ENCODE results near the gene ARG2.

The ARG2 gene

DNA sequence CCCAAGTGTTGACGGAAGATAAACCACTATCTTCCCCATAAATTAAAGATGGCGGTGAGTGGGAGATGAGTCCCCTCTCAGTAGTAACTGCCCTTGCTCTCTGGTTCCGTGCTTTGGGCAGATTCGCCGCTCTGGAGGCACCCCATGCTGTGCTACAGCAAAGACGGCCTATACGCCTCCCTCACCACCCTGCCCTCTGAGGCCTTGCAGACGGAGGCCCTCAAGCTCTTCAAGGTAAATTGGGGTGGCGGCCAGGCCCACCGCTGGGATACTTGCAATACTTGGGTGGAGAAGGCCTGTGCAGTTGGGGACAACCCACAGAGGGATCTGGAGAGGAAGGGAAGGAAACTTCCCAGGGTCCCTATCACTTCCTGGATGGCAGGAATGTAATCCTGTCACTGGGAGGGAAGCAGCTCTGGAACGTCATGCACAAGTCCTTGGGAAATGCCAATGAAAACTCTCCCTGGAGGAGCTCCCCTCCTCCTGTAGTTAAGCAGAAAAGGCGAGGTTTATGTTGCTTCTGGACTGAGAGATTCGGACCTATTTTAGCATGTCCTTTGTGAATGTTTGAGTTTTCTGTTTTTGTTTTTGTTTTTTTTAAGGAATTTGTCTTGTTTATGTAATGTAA is 42.4 kb upstream of the ARG2 start:
- H3K9me3 ChIP-seq: no peaks in the 10 kb centered on the region
- TF ChIP-seq, protein P1, sequence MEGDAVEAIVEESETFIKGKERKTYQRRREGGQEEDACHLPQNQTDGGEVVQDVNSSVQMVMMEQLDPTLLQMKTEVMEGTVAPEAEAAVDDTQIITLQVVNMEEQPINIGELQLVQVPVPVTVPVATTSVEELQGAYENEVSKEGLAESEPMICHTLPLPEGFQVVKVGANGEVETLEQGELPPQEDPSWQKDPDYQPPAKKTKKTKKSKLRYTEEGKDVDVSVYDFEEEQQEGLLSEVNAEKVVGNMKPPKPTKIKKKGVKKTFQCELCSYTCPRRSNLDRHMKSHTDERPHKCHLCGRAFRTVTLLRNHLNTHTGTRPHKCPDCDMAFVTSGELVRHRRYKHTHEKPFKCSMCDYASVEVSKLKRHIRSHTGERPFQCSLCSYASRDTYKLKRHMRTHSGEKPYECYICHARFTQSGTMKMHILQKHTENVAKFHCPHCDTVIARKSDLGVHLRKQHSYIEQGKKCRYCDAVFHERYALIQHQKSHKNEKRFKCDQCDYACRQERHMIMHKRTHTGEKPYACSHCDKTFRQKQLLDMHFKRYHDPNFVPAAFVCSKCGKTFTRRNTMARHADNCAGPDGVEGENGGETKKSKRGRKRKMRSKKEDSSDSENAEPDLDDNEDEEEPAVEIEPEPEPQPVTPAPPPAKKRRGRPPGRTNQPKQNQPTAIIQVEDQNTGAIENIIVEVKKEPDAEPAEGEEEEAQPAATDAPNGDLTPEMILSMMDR (IDR thresholded peaks at IDR 0.05; ENCODE audit: low read depth, low read length): no peak
- H3K4me3 ChIP-seq (ENCODE audit: low read depth, low read length): no peak overlapping the region
- no peaks in the 10 kb centered on the region for H3K27me3 ChIP-seq
- H3K36me3 ChIP-seq: no peaks in the 10 kb centered on the region
- no peaks in the 10 kb centered on the region for H3K4me1 ChIP-seq
- DNase-seq: no peak

DNA sequence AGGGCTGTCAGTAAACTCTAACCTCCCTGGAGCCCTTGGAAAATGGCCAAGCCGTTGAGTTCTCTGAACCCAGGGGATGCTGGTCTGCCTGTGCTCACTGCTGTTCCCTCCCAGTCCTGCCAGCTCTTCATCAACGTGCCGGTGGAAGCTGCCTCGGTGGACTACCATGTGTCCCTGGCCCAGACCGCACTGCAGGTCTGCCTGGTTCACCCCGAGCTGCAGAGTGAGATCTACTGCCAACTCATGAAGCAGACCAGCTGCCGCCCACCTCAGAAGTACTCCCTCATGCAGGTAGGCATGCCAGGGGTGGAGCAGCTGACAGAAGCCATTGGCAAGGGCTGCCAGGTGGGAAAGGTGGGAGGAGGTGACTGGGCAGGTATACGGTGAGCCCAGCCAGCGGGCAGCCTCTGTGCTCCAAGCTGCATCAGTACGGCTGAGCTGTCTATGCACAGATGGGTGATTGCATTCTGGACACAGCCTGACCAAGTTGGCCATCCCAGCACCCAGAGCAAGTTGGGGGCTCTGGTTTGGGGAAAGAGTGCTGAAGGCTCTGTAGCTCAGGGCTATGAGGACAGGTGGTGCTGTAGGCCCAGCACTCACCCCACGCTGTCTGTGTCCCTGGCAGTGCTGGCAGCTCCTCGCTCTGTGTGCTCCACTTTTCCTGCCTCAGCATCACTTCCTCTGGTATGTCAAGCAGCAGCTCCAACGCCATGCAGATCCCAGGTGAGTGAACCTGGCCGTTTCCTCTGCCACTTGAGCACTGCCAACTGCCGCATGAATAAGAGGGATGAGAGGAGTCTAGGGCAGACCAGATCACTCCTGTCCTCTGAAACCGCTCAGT is 41.6 kb upstream of the ARG2 start:
- Histone ChIP-seq H3K36me3 (no peaks in the 10 kb centered on the region), H3K9me3 (no peaks in the 10 kb centered on the region), H3K27me3 (no peaks in the 10 kb centered on the region), H3K4me3 (ENCODE audit: low read depth, low read length) (no peak overlapping the region), H3K4me1 (no peaks in the 10 kb centered on the region)
- DNase-seq: no peak
- TF ChIP-seq, protein P1 (IDR thresholded peaks at IDR 0.05; ENCODE audit: low read depth, low read length): no peak

DNA sequence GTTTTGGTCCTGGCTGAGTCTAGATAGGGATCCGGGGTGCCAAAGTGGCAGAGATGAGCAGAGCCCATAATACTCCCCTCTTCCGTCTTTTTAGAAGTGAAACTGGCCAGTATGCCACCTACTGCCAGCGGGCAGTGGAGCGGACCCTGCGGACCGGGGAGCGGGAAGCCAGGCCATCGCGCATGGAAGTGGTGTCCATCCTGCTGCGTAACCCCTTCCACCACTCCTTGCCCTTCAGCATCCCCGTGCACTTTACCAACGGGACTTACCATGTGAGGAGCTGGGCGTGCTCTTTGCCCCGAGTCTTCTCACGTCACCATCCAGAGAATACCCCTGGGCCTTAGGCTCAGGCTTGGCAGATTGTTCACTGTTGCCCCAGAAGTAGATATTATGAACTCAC is 40.7 kb upstream of the ARG2 start:
- TF ChIP-seq, protein P1 (IDR thresholded peaks at IDR 0.05; ENCODE audit: low read depth, low read length): no peak
- Histone ChIP-seq H3K36me3 (no peaks in the 10 kb centered on the region), H3K4me3 (ENCODE audit: low read depth, low read length) (no peak overlapping the region), H3K27me3 (no peaks in the 10 kb centered on the region), H3K9me3 (no peaks in the 10 kb centered on the region), H3K4me1 (no peaks in the 10 kb centered on the region)
- DNase-seq: no peak

DNA sequence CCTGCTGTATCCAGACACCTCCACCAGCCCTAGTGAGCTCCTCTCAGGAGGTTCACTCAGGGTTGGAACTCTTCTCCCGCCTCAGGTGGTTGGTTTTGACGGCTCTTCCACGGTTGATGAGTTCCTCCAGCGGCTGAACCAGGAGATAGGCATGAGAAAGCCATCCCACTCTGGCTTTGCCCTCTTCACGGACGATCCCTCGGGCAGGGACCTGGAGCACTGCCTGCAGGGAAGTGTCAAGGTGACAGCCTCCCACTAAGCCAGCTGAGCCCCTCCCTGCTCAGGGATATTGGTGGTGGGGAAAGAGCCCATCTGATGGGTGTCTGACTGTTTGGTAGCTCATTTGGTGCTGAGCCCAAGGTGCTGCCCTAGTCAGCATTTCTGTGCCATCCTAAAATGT is 40.1 kb upstream of the ARG2 start:
- H3K4me1 ChIP-seq: no peaks in the 10 kb centered on the region
- H3K4me3 ChIP-seq (ENCODE audit: low read depth, low read length): no peak overlapping the region
- no peak for DNase-seq
- no peaks in the 10 kb centered on the region for H3K36me3 ChIP-seq
- TF ChIP-seq, protein P1 (IDR thresholded peaks at IDR 0.05; ENCODE audit: low read depth, low read length): no peak
- H3K9me3 ChIP-seq: no peaks in the 10 kb centered on the region
- no peaks in the 10 kb centered on the region for H3K27me3 ChIP-seq

DNA sequence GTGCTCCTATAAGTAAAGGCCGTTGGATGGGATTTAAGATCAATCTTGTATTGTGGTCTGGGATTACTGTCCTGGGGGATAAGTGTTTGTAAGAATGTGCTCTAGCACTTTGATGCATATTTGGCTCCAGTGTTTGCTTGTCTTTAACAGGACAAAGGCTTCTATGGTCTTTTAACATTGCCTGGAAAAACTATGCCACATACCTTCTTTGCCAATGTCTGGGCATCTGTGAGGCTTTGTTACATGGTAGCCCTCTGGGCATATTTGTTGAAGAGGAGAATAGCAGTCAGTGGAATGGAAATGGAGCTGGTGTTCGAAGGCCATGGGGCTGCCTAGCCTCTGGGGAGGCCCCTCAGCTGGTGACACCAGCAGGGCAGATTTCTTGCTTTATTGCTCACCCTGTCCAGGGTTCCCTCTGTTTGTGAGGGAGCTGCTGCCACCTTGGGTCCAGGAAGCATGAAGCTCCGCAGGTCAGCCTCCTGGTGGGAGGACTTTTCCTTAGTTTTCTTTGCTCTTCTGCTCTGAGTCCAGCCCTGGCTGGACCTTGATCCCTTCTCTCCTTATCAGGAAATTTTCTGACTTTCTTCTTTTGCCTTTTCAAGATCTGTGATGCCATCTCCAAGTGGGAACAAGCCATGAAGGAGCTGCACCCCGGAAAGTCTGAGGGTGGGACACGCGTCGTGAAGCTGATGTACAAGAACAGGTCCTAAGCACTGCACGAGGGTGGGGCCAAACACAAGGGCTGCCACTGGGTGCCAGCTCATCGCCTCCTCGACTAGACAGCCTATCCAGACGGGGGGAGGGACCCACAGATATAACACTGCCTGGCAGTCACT is 39.2 kb upstream of the ARG2 start:
- H3K36me3 ChIP-seq: no peaks in the 10 kb centered on the region

More for the DNA sequence above, 39.2 kb upstream of the ARG2 start:
- DNase-seq: no peak
- H3K4me3 ChIP-seq (ENCODE audit: low read depth, low read length): no peak overlapping the region
- H3K9me3 ChIP-seq: no peaks in the 10 kb centered on the region
- H3K4me1 ChIP-seq: no peaks in the 10 kb centered on the region
- TF ChIP-seq, protein P1 (IDR thresholded peaks at IDR 0.05; ENCODE audit: low read depth, low read length): no peak
- H3K27me3 ChIP-seq: no peaks in the 10 kb centered on the region
